HuH-7 (cell line): Measurements from ENCODE around the gene PROC.

Experiments used
- DNase-seq: peaks from one replicate; pipeline ENCODE4 v3.0.0; 2011; ENCODE audit warnings: low spot score

The PROC gene

DNA sequence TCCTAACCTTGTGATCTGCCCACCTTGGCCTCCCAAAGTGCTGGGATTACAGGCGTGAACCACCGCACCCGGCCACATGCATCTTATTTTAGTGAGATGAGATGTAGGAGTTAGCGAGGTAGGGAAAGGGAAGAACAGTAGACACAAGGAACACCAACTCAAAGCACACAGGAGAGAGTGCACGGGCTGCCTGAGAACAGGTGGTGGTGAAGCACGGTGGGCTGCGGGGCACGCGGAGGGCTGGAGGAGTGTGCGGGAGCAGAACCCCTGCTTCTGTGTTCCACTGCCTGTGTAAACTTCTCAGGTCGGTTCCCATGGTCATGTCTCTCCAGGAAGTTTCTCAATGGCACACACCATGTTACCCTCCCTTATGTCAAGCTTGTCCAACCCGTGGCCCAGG is 38.7 kb downstream of the PROC start:
- no peak for DNase-seq

DNA sequence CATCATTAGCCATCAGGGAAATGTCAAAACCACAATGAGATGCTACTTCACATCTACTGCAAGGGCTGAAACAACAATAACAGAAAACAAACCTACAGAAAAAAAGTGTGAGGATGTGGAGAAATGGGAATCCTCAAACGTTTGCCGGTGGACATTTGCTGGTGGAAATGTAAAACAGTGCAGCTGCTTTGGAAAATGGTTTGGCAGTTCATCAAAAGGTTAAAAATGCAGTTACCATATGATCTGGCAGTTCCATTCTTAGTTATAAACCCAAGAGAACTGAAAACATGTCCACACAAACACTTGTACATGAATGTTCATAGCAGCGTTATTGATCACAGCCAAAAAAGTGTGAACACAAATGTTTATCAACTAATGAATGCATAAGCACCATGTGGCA is 44.2 kb downstream of the PROC start:
- DNase-seq, result no peak

DNA sequence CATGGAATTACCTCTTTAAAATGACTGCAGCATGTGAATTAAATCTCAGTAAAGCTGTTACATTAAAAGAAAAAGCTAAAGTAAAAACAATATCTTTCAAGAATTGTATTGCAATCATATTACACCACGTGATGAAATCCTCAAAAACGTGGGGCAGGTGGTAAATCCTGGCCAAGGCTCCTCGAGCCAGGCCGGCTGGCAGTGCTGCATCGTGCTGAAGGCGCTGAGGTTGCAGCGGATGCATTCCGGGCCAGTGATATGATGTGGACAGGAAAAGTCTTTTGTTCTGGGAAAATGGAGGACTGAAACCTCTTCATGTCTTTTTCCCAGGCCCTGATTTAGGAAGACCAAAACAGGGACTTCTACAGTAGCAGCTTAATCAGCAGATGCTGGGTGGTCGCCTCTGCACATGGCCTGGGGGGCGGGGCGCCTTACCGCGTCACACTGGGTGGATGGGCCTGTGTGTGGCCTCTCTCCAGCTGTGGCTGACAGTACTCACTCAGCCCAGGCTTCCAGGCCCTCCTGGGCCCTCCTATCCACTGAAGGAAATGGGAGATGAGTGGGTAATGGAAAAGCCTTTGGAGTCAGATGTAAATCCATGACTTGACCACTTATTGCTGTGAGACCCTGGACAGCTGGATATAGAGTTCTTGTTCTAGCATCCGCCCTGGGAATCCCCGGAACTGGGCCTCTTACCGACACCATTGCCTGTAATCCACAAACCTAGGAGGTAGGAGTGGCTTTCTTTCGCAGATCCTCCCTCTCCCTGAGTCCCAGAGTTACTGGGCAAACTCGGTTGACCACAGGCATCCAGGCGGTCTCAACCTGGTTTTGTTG is 45.1 kb downstream of the PROC start:
- no peak for DNase-seq

DNA sequence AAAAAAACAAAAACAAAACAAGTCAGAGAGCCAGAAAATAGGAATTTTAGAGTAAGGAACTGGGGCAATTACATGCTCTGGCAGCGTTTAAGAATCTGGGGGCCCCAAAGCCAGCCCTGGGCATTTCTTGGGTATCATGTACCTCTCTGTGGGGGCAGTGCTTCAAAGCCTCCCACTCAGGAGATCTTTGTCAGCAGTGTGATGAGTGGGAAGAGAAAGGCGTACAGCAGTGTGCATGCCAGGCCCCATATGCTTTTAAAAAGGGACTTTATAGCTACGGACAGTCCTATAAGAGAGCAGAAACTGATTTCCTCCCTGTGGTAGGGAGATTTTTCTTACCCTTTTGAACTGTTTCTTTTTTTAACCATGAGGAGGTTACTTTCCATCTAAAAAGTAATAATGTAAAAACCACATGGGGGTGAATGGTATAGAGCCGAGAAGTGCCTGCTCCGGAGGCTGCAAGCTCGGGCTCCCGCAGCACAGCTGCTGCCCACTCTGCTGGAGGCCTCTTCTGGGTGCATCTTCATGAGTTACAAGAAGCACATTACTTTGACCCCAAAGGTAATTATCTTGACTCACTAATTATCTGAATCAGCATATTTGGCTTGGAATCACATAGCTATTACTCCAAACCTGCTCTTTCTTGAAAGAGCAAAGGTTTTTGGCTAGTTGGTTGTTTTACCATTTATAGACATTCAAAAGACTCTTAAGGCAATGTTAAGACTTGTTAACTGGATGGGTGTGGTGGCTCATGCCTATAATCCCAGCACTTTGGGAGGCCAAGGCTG is 46.4 kb downstream of the PROC start:
- no peak for DNase-seq

DNA sequence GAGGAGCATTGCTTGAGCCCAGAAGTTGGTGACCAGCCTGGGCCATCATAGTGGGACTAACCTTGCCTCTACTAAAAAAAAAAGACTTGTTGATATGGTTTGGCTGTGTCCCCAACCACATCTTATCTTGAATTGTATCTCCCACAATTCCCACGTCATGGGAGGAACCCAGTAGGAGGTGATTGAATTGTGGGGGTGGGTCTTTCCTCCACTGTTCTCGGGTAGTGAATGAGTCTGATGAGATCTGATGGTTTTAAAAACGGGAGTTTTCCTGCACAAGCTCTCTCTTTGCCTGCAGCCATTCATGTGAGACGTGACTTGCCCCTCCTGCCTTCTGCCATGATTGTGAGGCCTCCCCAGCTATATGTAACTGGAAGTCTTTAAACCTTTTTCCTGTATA is 47.0 kb downstream of the PROC start:
- no peak for DNase-seq

DNA sequence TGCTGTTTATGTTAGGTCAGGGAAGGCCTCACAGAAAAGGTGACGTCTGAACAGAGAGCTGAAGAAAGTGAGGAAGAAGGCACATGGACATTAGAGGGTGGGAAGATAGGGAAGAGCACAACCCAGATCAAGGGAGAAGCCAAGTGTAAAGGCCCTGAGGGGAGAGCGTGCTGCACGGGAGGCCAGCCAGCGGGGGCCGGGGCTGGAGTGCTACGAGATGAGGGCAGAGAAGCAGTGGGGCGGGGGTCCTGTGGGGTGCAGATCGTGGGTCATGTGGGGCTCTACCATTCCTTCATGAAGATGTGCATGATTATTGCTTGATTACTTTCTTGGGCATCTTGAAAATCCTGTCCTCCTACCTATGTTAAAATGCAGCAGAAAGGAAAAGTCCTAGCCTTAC is 50.8 kb downstream of the PROC start:
- no peak for DNase-seq

DNA sequence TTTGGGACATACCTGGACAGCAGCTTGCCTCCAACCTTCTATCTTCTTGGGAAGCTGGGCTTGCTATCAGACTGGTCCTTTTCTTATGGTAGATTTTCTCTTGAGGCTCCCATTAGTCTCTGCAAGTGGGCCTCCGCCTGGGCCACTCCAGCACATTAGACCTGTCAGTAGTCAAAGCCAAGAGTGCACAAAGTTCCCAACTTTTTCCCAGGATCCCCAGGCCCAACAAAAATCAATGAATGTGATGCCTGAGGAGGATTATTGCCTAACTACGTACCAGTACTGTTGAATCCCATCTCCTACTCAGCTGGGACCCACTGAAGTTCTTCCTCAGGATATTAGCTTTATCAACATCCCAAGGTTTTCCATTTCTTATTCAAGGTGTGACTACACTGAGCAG is 51.7 kb downstream of the PROC start:
- no peak for DNase-seq

DNA sequence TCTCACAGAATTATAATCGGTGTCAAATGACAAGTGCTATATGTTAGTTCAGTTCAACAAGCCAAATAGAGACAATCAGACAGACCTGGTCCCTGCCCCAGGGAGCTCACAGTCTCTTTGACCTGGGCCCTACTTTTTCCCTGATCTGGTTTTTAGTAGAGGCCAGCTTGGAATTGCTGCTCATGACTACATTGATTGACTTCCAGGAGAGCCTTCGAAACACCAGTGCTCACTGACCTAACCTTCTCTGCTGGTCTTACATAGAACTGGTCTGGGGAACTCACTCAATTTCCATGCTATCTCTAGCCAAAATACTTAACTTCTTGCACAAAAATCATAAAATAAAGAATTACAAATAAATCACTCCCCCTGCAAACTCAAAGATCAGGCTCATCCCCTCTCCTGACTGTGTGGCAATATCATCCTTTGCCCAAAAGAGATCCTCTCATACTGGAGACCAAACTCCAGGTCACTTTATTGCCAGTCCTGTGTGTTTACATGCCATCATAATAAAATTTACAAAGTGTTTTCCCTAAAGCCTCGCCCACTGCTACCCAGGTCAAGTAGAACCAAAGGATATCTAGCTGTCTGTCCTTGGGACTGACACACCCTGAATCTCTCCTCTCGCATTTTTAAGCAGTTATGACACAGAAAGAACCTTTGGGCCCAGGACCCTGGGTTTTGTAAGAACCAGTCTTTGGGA is 53.2 kb downstream of the PROC start:
- peak; percentile 42 for DNase-seq

DNA sequence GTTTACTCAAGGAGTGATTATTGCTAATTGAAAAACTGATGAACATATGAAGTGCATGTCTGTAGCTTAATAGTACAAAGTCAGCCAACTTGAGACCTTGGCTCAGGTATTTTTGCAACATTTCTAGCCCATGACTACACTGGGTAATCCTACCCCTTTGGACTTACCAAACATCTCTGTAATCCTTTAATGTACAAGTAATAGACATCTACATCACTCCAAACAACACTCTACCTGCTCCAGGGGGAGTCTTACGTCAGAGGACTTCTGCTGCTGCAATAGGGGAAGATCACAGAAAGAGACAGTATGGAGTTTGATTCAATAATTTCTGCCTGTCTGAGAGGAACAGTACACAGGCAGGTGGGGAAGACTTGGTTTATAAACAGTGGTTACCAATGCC is 54.0 kb downstream of the PROC start:
- DNase-seq, result no peak

DNA sequence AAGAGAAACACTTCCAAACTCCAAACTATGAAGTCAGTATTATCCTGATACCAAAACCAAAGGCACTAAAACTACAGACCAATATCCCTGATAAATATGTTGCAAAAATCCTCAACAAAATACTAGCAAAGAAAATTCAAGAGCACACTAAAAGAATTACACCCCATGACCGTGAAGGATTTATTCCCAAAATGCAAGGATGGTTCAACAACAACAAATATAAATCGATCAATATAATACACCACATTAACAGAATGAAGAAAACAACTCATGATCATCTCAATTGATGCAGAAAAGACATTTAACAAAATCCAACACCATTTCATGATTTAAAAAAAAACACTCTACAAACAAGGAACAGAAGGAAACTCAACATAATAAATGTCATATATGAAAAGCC is 57.6 kb downstream of the PROC start:
- DNase-seq, result no peak
